Trophoblast cell (in vitro differentiated cells and primary cell): ENCODE data around the gene RPL31.

Source experiments
- DNase-seq, 2 donors: peaks; one replicate each; pipeline ENCODE4 v3.0.0-alpha.2; 2016
- H2AFZ ChIP-seq: 2 replicates; pipeline ENCODE4 v1.6.1; 2013; ENCODE audit warnings: low read length, moderate library complexity, mild to moderate bottlenecking; ENCODE audit not compliant: insufficient read depth, poor library complexity
- H2AK5ac ChIP-seq: 2 replicates; pipeline ENCODE4 v1.6.1; 2013; ENCODE audit warnings: mild to moderate bottlenecking, low read length
- H2BK120ac ChIP-seq: 2 replicates; pipeline ENCODE4 v1.6.1; 2013; ENCODE audit warnings: low read length, mild to moderate bottlenecking, moderate library complexity; ENCODE audit not compliant: insufficient read depth, poor library complexity
- H2BK12ac ChIP-seq: 2 replicates; pipeline ENCODE4 v1.6.1; 2013; ENCODE audit warnings: mild to moderate bottlenecking, low read length, moderate library complexity
- H2BK5ac ChIP-seq: 2 replicates; pipeline ENCODE4 v1.6.1; 2013; ENCODE audit warnings: low read length, low read depth, moderate library complexity, mild to moderate bottlenecking; ENCODE audit not compliant: poor library complexity
- H3K14ac ChIP-seq: 2 replicates; pipeline ENCODE4 v1.6.1; 2013; ENCODE audit warnings: mild to moderate bottlenecking, low read length
- H3K18ac ChIP-seq: 2 replicates; pipeline ENCODE4 v1.6.1; 2013; ENCODE audit warnings: mild to moderate bottlenecking, low read length
- H3K23ac ChIP-seq: 2 replicates; pipeline ENCODE4 v1.6.1; 2013; ENCODE audit warnings: low read length
- H3K27ac ChIP-seq: 2 replicates; pipeline ENCODE4 v1.5.1; 2013; ENCODE audit warnings: low read depth, mild to moderate bottlenecking, inconsistent platforms, low read length, moderate library complexity
- H3K27me3 ChIP-seq: 2 replicates; pipeline ENCODE4 v1.6.1; 2013; ENCODE audit warnings: inconsistent platforms, mild to moderate bottlenecking, low read length, moderate library complexity; ENCODE audit not compliant: insufficient read depth
- H3K36me3 ChIP-seq, 2 experiments: 1 replicate in 1 of 2; 2 replicates in 1 of 2; pipeline ENCODE4 v1.6.1; 2013; ENCODE audit warnings: low read length in 2 of 2, mild to moderate bottlenecking in 2 of 2, moderate library complexity in 1 of 2; ENCODE audit not compliant: insufficient read depth in 2 of 2, control insufficient read depth in 1 of 2
- H3K4ac ChIP-seq: 2 replicates; pipeline ENCODE4 v1.6.1; 2013; ENCODE audit warnings: low read depth, mild to moderate bottlenecking, low read length, moderate library complexity
- H3K4me1 ChIP-seq, 2 experiments: 1 replicate in 1 of 2; 2 replicates in 1 of 2; pipeline ENCODE4 v1.6.1; 2013; ENCODE audit warnings: low read length in 2 of 2, mild to moderate bottlenecking in 2 of 2, moderate library complexity in 1 of 2; ENCODE audit not compliant: insufficient read depth in 2 of 2, control insufficient read depth in 1 of 2
- H3K4me2 ChIP-seq: 2 replicates; pipeline ENCODE4 v1.6.1; 2013; ENCODE audit warnings: inconsistent platforms, mild to moderate bottlenecking, low read length, moderate library complexity
- H3K4me3 ChIP-seq: 2 replicates; pipeline ENCODE4 v1.5.1; 2013; ENCODE audit warnings: mild to moderate bottlenecking, low read depth, low read length, inconsistent platforms
- H3K79me1 ChIP-seq: one replicate; pipeline ENCODE4 v1.6.1; 2013; ENCODE audit warnings: low read length
- H3K79me2 ChIP-seq: 2 replicates; pipeline ENCODE4 v1.6.1; 2013; ENCODE audit warnings: low read length, mild to moderate bottlenecking; ENCODE audit not compliant: control insufficient read depth, insufficient read depth, poor library complexity
- H3K9ac ChIP-seq: 2 replicates; pipeline ENCODE4 v1.6.1; 2013; ENCODE audit warnings: mild to moderate bottlenecking, low read length
- H3K9me3 ChIP-seq: 2 replicates; pipeline ENCODE4 v1.6.1; 2013; ENCODE audit warnings: low read depth, mild to moderate bottlenecking, control low read depth, inconsistent platforms, low read length; ENCODE audit not compliant: insufficient read depth
- H4K12ac ChIP-seq: 2 replicates; pipeline ENCODE4 v1.6.1; 2013; ENCODE audit warnings: low read depth, mild to moderate bottlenecking, low read length, moderate library complexity
- H4K8ac ChIP-seq: 2 replicates; pipeline ENCODE4 v1.6.1; 2013; ENCODE audit warnings: low read depth, mild to moderate bottlenecking, low read length, moderate library complexity
- H4K91ac ChIP-seq: one replicate; pipeline ENCODE4 v1.6.1; 2013; ENCODE audit warnings: low read depth, mild to moderate bottlenecking, low read length, moderate library complexity
- WGBS: extraction: QIAGEN DNeasy Blood & Tissue Kit; methylation state at CpG from one replicate; pipeline ENCODE4 v1.1.7; 2013; ENCODE audit warnings: missing lambda C conversion rate; ENCODE audit not compliant: insufficient read length, insufficient coverage; ENCODE audit errors: extremely low coverage; 5-methylcytosine and 5-hydroxymethylcytosine counted together

RPL31 gene

GRCh38 chr2:100983201-100983600, 18.9 kb upstream of the RPL31 start:
- H3K79me2 ChIP-seq = peaks cover 2% of the 10 kb centered on the region
- H2BK5ac ChIP-seq = peak overlapping the region; percentile 36
- no peaks in the 10 kb centered on the region for H3K9me3 ChIP-seq
- H2BK120ac ChIP-seq = no peak overlapping the region
- H3K27me3 ChIP-seq = no peaks in the 10 kb centered on the region
- no peak overlapping the region for H2AFZ ChIP-seq
- H3K36me3 ChIP-seq = no peaks in the 10 kb centered on the region
- peak overlapping the region; percentile 94 for H2BK12ac ChIP-seq
- H4K12ac ChIP-seq = no peak overlapping the region
- H3K79me1 ChIP-seq = peaks cover 25% of the 10 kb centered on the region
- H4K8ac ChIP-seq = peak overlapping the region; percentile 33
- peak overlapping the region; percentile 15 for H3K4ac ChIP-seq
- H3K4me2 ChIP-seq = no peak overlapping the region
- H3K9ac ChIP-seq = no peak overlapping the region
- no peak for DNase-seq
- peak overlapping the region; percentile 42 for H2AK5ac ChIP-seq
- no peak overlapping the region for H3K27ac ChIP-seq
- H3K4me3 ChIP-seq = no peak overlapping the region
- peak overlapping the region; percentile 25 for H3K18ac ChIP-seq
- peak overlapping the region; percentile 13 for H3K14ac ChIP-seq
- WGBS = no CpG with 5 or more reads among the region's 12 CpGs
- H3K4me1 ChIP-seq = peaks cover 29% of the 10 kb centered on the region in 2 experiments
- peak overlapping the region; percentile 80 for H4K91ac ChIP-seq
- H3K23ac ChIP-seq = no peak overlapping the region

- WGBS = no CpG with 5 or more reads among the region's 11 CpGs
- DNase-seq = peak; percentile 35 to 77
- no peak overlapping the region for H3K9ac ChIP-seq
Observed at GRCh38 chr2:100983684-100984310, 18.3 kb upstream of the RPL31 start.

GRCh38 chr2:100984892-100985307, 17.2 kb upstream of the RPL31 start:
- H3K79me1 ChIP-seq = peaks cover 23% of the 10 kb centered on the region
- H3K9me3 ChIP-seq = no peaks in the 10 kb centered on the region
- peak; percentile 67 to 86 for DNase-seq
- no peak overlapping the region for H4K91ac ChIP-seq
- no peak overlapping the region for H3K4me3 ChIP-seq
- H3K23ac ChIP-seq = no peak overlapping the region
- H2BK5ac ChIP-seq = no peak overlapping the region
- H3K36me3 ChIP-seq = no peaks in the 10 kb centered on the region
- no peak overlapping the region for H4K12ac ChIP-seq
- WGBS = no CpG with 5 or more reads among the region's 7 CpGs
- H3K79me2 ChIP-seq = peaks cover 2% of the 10 kb centered on the region
- no peak overlapping the region for H3K18ac ChIP-seq
- no peak overlapping the region for H3K9ac ChIP-seq
- no peak overlapping the region for H3K4me2 ChIP-seq
- peaks cover 24 to 28% of the 10 kb centered on the region in 2 experiments for H3K4me1 ChIP-seq
- no peak overlapping the region for H3K4ac ChIP-seq
- no peak overlapping the region for H2BK120ac ChIP-seq
- H3K27me3 ChIP-seq = no peaks in the 10 kb centered on the region
- H3K27ac ChIP-seq = no peak overlapping the region
- no peak overlapping the region for H2BK12ac ChIP-seq
- H3K14ac ChIP-seq = no peak overlapping the region
- H2AK5ac ChIP-seq = no peak overlapping the region
- H2AFZ ChIP-seq = no peak overlapping the region
- H4K8ac ChIP-seq = no peak overlapping the region

More at GRCh38 chr2:100983684-100984310, 18.3 kb upstream of the RPL31 start:
- H2BK120ac ChIP-seq = no peak overlapping the region
- H2AFZ ChIP-seq = no peak overlapping the region
- no peak overlapping the region for H3K4me3 ChIP-seq
- no peaks in the 10 kb centered on the region for H3K9me3 ChIP-seq
- H3K4ac ChIP-seq = no peak overlapping the region
- peaks cover 2% of the 10 kb centered on the region for H3K79me2 ChIP-seq
- H4K91ac ChIP-seq = peak overlapping the region; percentile 80
- peaks cover 26 to 29% of the 10 kb centered on the region in 2 experiments for H3K4me1 ChIP-seq
- peak overlapping the region; percentile 25 for H3K18ac ChIP-seq
- H3K23ac ChIP-seq = no peak overlapping the region
- H3K4me2 ChIP-seq = no peak overlapping the region
- no peak overlapping the region for H3K14ac ChIP-seq
- peak overlapping the region; percentile 42 for H2AK5ac ChIP-seq
- no peak overlapping the region for H3K27ac ChIP-seq
- H4K8ac ChIP-seq = peak overlapping the region; percentile 33
- no peaks in the 10 kb centered on the region for H3K36me3 ChIP-seq
- H2BK12ac ChIP-seq = peak overlapping the region; percentile 94
- H2BK5ac ChIP-seq = peak overlapping the region; percentile 36
- no peak overlapping the region for H4K12ac ChIP-seq
- H3K79me1 ChIP-seq = peaks cover 23% of the 10 kb centered on the region
- H3K27me3 ChIP-seq = no peaks in the 10 kb centered on the region

DNA sequence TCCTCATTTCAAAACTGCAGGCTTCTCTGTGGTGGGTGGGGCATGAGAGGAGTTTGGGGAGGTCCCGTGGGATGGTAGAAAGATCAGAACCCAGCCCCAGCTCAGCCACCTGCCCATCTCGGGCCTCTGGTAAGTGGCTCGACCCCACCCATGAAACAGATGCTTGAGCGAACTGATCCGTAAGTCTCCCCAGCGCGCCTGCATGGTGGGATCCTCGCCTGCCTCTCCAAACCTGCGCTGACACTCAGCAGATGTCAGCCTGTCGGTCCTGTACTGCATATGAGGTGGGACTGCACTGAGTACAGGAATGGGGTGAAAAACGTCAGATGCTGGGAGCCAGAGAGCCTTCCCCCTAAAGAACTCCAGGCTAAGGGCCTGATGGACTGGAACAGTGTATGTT, 15.9 kb upstream of the RPL31 start:
- Histone ChIP-seq H3K4ac (no peak overlapping the region), H2AK5ac (no peak overlapping the region), H3K27me3 (no peaks in the 10 kb centered on the region), H3K9ac (no peak overlapping the region), H3K27ac (no peak overlapping the region), H3K36me3 (no peaks in the 10 kb centered on the region), H3K79me2 (peaks cover 2% of the 10 kb centered on the region), H4K12ac (no peak overlapping the region), H3K9me3 (no peaks in the 10 kb centered on the region), H3K4me3 (no peak overlapping the region), H4K8ac (no peak overlapping the region), H3K79me1 (peaks cover 19% of the 10 kb centered on the region), H3K4me2 (no peak overlapping the region), H2BK120ac (no peak overlapping the region), H3K14ac (no peak overlapping the region), H3K18ac (no peak overlapping the region), H2BK12ac (no peak overlapping the region), H2BK5ac (no peak overlapping the region), H3K23ac (no peak overlapping the region), H2AFZ (no peak overlapping the region), H4K91ac (no peak overlapping the region), H3K4me1 (peaks cover 21 to 24% of the 10 kb centered on the region in 2 experiments)
- no CpG with 5 or more reads among the region's 11 CpGs for WGBS
- DNase-seq = no peak
